ENCODE measurements around the gene RBBP5. TPM values are rescaled to one million over a fixed set of nuclear protein-coding genes. Genes with fewer than 3 reads are reported as not detected.

The RBBP5 gene
- total and polyA plus RNA-seq, 9 donors: 8.6 to 12.6 (median 10.6) TPM

DNA sequence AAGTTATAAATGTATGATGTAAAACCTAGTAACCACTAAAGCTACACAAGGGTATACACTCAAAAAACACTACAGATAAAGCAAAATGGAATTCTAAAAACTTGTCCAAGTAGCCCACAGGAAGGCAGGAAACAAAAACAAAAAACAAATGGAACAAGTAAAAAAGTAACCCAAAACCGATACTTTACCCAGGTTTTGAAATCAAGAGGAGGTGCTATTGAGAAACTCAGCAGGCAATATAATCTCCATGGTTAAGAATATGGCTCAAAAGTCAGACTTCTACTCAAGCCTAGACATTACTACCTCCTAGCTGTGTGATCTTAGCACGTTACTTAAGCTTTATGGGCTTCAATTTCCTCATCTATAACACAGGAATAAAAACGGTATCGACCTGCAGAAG, 13.3 kb downstream of the RBBP5 start:
- Histone ChIP-seq H3K4me1 (ENCODE audit: control insufficient read depth, insufficient read depth, low read length) (no peaks in the 10 kb centered on the region), H3K36me3 (ENCODE audit: control insufficient read depth, insufficient read depth, low read length) (peaks cover 27% of the 10 kb centered on the region), H3K27me3 (ENCODE audit: control insufficient read depth, insufficient read depth, low read length) (no peaks in the 10 kb centered on the region), H3K4me3 (ENCODE audit: low read length) (no peak overlapping the region), H3K9me3 (replicated peaks; ENCODE audit: control insufficient read depth, low read depth, low read length) (no peaks in the 10 kb centered on the region), H3K27ac (ENCODE audit: low read length) (no peak overlapping the region)
- DNase-seq: no peak
- no CpG with 5 or more reads among the region's 4 CpGs for WGBS (ENCODE audit: insufficient coverage)

DNA sequence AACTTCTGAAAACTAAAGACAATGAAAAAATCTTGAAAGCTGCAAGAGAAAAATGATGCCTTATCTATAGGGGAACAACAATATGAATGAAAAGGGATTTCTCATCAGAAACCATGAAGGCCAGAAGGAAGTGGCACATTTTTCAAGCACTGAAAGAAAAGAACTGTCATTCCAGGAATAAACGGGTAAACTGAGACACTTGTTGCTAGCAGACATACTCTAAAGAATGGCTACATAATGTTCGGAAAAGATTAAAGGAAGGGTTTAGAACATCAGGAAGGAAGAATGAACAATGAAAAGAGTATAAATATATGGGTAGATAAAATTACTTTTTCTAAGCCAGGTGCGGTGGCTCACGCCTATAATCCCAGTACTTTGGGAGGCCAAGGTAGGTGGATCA, 14.5 kb downstream of the RBBP5 start:
- no peak overlapping the region for H3K27ac ChIP-seq (ENCODE audit: low read length)
- H3K36me3 ChIP-seq (ENCODE audit: control insufficient read depth, insufficient read depth, low read length): peaks cover 26% of the 10 kb centered on the region
- H3K4me3 ChIP-seq (ENCODE audit: low read length): no peak overlapping the region

DNA sequence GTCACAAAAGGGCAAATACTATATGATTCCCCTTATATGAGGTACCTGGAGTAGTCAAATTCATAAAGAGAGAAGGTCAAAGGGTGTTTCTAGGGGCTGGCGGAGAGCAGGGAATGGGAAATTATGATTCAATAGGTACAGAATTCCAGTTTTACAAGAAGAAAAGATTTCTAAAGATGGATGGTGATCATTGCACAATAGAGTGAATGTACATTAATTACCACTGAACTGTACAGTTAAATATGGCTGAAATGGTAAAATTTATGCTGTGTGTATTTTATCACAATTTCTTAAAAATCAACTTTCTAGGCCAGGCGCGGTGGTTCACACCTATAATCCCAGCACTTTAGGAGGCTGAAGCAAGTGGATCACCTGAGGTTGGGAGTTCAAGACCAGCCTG, 19.4 kb downstream of the RBBP5 start:
- peaks cover 50% of the 10 kb centered on the region for H3K36me3 ChIP-seq (ENCODE audit: control insufficient read depth, insufficient read depth, low read length)
- DNase-seq: no peak

More for the DNA sequence above, 14.5 kb downstream of the RBBP5 start:
- Histone ChIP-seq H3K9me3 (replicated peaks; ENCODE audit: control insufficient read depth, low read depth, low read length) (no peaks in the 10 kb centered on the region), H3K27me3 (ENCODE audit: control insufficient read depth, insufficient read depth, low read length) (no peaks in the 10 kb centered on the region), H3K4me1 (ENCODE audit: control insufficient read depth, insufficient read depth, low read length) (no peaks in the 10 kb centered on the region)
- DNase-seq: no peak
- 100% methylated on average over 2 of the region's 4 CpGs for WGBS (ENCODE audit: insufficient coverage)

DNA sequence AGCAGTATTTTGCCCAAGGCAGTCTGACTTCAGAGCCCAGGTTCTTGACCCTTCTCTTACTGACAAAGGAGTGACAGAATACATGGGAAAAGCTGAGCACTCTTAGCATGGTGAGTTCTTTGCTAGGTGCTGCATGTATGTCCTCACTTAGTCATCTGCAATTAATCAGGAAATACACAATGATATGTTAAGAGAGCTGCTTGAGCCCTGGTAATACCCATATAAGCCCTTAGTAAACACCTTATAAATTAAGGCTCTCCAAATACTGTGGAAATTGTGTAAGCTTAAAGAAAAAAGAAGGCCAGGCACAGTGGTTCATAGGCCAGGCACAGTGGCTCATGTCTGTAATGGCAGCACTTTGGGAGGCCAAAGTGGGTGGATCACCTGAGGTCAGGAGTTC, 23.5 kb downstream of the RBBP5 start:
- Histone ChIP-seq H3K27me3 (ENCODE audit: control insufficient read depth, insufficient read depth, low read length) (no peaks in the 10 kb centered on the region), H3K4me1 (ENCODE audit: control insufficient read depth, insufficient read depth, low read length) (no peaks in the 10 kb centered on the region), H3K27ac (ENCODE audit: low read length) (no peak overlapping the region), H3K36me3 (ENCODE audit: control insufficient read depth, insufficient read depth, low read length) (peaks cover 53% of the 10 kb centered on the region), H3K9me3 (replicated peaks; ENCODE audit: control insufficient read depth, low read depth, low read length) (no peaks in the 10 kb centered on the region), H3K4me3 (ENCODE audit: low read length) (no peak overlapping the region)
- DNase-seq: no peak

More for the DNA sequence above, 19.4 kb downstream of the RBBP5 start:
- no peaks in the 10 kb centered on the region for H3K27me3 ChIP-seq (ENCODE audit: control insufficient read depth, insufficient read depth, low read length)
- no peak overlapping the region for H3K27ac ChIP-seq (ENCODE audit: low read length)
- H3K4me3 ChIP-seq (ENCODE audit: low read length): no peak overlapping the region
- WGBS (ENCODE audit: insufficient coverage): no CpG with 5 or more reads among the region's 3 CpGs
- no peaks in the 10 kb centered on the region for H3K4me1 ChIP-seq (ENCODE audit: control insufficient read depth, insufficient read depth, low read length)
- no peaks in the 10 kb centered on the region for H3K9me3 ChIP-seq (replicated peaks; ENCODE audit: control insufficient read depth, low read depth, low read length)

DNA sequence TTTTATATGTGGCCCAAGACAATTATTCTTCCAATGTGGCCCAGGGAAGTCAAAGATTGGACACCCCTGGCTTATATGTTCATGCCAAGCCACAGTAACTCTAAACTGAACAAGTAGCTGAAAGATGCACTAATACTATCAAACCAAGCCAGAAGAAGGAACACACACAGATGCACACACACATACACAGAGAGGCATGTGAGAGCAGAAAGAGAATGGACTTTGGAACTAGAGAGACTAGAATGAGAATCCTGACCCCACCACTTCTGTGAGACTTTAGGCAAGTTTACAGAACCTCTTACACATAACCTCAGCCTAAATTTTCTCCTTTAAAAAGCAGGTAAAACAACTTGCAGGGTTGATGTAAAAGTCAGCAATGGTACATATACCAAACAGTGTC, 26.4 kb downstream of the RBBP5 start:
- no peaks in the 10 kb centered on the region for H3K27me3 ChIP-seq (ENCODE audit: control insufficient read depth, insufficient read depth, low read length)
- H3K4me1 ChIP-seq (ENCODE audit: control insufficient read depth, insufficient read depth, low read length): no peaks in the 10 kb centered on the region
- H3K36me3 ChIP-seq (ENCODE audit: control insufficient read depth, insufficient read depth, low read length): peaks cover 61% of the 10 kb centered on the region
- DNase-seq: no peak
- H3K4me3 ChIP-seq (ENCODE audit: low read length): no peak overlapping the region
- H3K27ac ChIP-seq (ENCODE audit: low read length): no peak overlapping the region
- H3K9me3 ChIP-seq (replicated peaks; ENCODE audit: control insufficient read depth, low read depth, low read length): no peaks in the 10 kb centered on the region

DNA sequence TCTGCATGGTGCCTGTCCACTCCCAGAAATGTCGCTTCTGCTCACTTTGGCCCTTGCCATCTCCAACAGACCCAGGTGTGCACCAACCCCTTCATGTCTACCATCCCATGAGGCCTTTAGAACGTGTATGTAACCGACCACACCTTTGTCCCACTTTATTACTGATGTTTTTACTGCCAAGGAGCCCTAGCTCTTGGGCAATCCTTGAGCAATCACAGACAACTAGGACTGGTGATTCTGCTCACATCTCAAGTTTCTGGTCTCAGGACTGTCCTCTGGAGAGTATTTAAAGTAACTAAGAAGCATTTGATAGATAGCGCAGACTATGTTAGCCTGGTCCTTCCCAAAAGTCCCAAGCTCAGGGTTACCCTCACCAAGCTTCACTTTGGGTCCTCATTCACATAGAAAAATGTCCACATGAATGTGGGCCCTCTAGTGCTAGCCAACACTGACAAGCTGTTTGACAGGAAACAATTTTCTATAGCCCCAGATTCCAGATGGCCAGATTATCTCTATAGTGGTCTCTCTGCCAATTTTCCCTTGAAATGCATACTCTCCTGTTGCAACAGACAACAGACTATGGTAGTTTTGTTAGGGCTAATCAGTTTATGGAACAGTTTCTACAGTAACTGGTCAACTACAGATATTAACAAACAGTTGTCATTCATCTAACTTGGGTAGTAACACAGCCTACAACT, 30.6 kb downstream of the RBBP5 start:
- no peaks in the 10 kb centered on the region for H3K9me3 ChIP-seq (replicated peaks; ENCODE audit: control insufficient read depth, low read depth, low read length)
- H3K27me3 ChIP-seq (ENCODE audit: control insufficient read depth, insufficient read depth, low read length): no peaks in the 10 kb centered on the region
- WGBS (ENCODE audit: insufficient coverage): 69% methylated on average over 3 of the region's 4 CpGs
- H3K27ac ChIP-seq (ENCODE audit: low read length): no peak overlapping the region
- H3K36me3 ChIP-seq (ENCODE audit: control insufficient read depth, insufficient read depth, low read length): peaks cover 45% of the 10 kb centered on the region
- no peak for DNase-seq
- no peaks in the 10 kb centered on the region for H3K4me1 ChIP-seq (ENCODE audit: control insufficient read depth, insufficient read depth, low read length)
- H3K4me3 ChIP-seq (ENCODE audit: low read length): no peak overlapping the region

DNA sequence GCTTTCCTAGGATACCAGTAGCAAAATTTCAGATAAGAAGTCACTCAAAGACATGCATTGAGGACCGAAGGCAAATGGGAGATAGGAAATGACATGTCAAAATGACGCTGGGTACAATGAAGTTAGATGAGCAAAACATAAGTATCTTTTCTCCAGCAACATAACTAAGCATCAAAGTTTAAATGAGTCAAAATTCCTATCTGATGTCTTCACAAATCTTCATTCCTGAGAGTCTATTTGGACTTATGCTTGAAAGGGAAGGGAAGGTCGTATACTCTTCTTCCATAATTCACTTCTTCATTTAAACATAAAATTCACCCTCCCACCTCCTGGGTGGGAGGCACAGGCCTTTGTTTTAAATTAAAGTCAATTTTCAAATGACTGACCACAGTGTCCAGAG, 33.4 kb downstream of the RBBP5 start:
- WGBS (ENCODE audit: insufficient coverage): no CpG with 5 or more reads among the region's 3 CpGs
- Histone ChIP-seq H3K4me3 (ENCODE audit: low read length) (no peak overlapping the region), H3K27ac (ENCODE audit: low read length) (no peak overlapping the region), H3K27me3 (ENCODE audit: control insufficient read depth, insufficient read depth, low read length) (no peaks in the 10 kb centered on the region), H3K9me3 (replicated peaks; ENCODE audit: control insufficient read depth, low read depth, low read length) (no peaks in the 10 kb centered on the region), H3K4me1 (ENCODE audit: control insufficient read depth, insufficient read depth, low read length) (no peaks in the 10 kb centered on the region), H3K36me3 (ENCODE audit: control insufficient read depth, insufficient read depth, low read length) (peaks cover 43% of the 10 kb centered on the region)
- no peak for DNase-seq

DNA sequence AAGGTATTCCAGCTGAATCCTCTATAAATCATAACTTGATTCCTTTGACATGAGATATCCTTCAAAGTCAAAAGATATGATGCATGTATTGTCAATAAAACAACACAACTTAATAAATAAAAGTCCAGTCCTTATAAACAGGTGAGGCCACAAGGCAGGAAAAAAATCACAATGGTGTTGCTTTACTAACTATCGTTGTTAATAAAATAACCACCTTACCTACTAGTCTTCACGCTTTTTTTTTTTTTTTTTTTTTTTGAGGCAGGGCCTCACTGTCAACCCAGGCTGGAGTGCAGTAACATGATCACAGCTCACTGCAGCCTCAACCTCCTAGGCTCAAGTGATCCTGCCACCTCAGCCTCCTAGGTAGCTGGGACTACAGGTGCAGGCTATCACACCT, 37.4 kb downstream of the RBBP5 start, which contains the start of gene TMEM81:
Gene TMEM81, minus strand, starts transcription at position 101 of the 400 bp plus-strand sequence. CDS start 140 bp downstream, outside the sequence.
- no peak within 1 kb of the TSS for H3K4me3 ChIP-seq (ENCODE audit: low read length)
- peaks cover 28% of the 10 kb centered on the region for H3K36me3 ChIP-seq (ENCODE audit: control insufficient read depth, insufficient read depth, low read length)
- H3K27me3 ChIP-seq (ENCODE audit: control insufficient read depth, insufficient read depth, low read length): no peaks in the 10 kb centered on the region
- no peak within 1 kb of the TSS for H3K27ac ChIP-seq (ENCODE audit: low read length)
- no peaks in the 10 kb centered on the region for H3K9me3 ChIP-seq (replicated peaks; ENCODE audit: control insufficient read depth, low read depth, low read length)
- no peaks in the 10 kb centered on the region for H3K4me1 ChIP-seq (ENCODE audit: control insufficient read depth, insufficient read depth, low read length)
- DNase-seq: no peak
- 83% methylated on average over 1 of the region's 2 CpGs for WGBS (ENCODE audit: insufficient coverage)

DNA sequence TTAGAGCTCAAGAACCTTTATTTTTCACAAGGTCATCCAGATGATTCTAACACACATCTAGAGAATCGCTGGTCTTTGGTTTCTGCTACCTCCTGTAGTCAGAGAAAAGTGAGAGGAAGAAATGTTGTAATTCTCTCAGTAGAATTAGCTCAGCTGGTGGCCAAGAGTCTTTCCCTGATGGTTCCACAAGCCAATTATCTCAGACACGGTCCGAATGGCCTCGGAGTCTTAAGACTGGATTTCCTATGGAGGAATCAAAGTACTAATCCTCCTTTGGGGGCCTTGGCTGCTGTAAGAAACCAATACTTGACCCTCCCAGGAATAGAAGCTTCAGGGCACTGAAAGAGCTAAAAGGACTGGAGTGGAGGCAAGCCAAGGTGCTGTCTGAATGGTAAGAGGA, 39.3 kb downstream of the RBBP5 start:
- Histone ChIP-seq H3K36me3 (ENCODE audit: control insufficient read depth, insufficient read depth, low read length) (peaks cover 22% of the 10 kb centered on the region), H3K9me3 (replicated peaks; ENCODE audit: control insufficient read depth, low read depth, low read length) (no peaks in the 10 kb centered on the region), H3K4me3 (ENCODE audit: low read length) (no peak overlapping the region), H3K4me1 (ENCODE audit: control insufficient read depth, insufficient read depth, low read length) (no peaks in the 10 kb centered on the region), H3K27ac (ENCODE audit: low read length) (no peak overlapping the region), H3K27me3 (ENCODE audit: control insufficient read depth, insufficient read depth, low read length) (no peaks in the 10 kb centered on the region)
- WGBS (ENCODE audit: insufficient coverage): no CpG with 5 or more reads among the region's 4 CpGs
- DNase-seq: no peak

DNA sequence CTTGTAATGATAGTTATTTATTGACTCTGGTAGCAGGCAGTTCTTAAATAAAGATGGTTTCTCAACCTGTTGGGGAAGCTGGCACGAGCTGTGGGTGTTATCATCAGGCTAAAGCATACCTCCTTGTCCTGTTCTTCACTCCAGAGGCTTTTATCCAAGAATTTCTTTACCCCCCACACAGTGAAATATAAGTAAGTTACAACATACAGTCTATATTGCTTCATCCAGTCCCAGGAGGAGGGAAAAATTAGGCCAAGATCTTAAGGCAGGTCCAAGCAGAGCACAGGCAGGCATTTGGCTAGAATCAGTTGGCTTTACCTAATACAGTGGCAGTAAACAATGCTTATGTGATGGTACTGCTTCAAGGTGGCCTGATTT, 43.9 kb downstream of the RBBP5 start:
- no peak overlapping the region for H3K27ac ChIP-seq (ENCODE audit: low read length)
- H3K36me3 ChIP-seq (ENCODE audit: control insufficient read depth, insufficient read depth, low read length): peaks cover 5% of the 10 kb centered on the region
- H3K27me3 ChIP-seq (ENCODE audit: control insufficient read depth, insufficient read depth, low read length): no peaks in the 10 kb centered on the region
- DNase-seq: no peak
- no peaks in the 10 kb centered on the region for H3K9me3 ChIP-seq (replicated peaks; ENCODE audit: control insufficient read depth, low read depth, low read length)
- no CpG with 5 or more reads among the region's 1 CpG for WGBS (ENCODE audit: insufficient coverage)
- no peaks in the 10 kb centered on the region for H3K4me1 ChIP-seq (ENCODE audit: control insufficient read depth, insufficient read depth, low read length)
- no peak overlapping the region for H3K4me3 ChIP-seq (ENCODE audit: low read length)

Measured in muscle of leg (tissue), 11 donors.